Gastroesophageal sphincter (tissue), 4 donors: ENCODE results near the gene MBTPS1. TPM values are rescaled to one million over a fixed set of nuclear protein-coding genes. Genes with fewer than 3 reads are reported as not detected.

Experiments used
- ATAC-seq: fragments of 150-250 bp; one replicate; pipeline ENCODE4 v1.9.1; 2016; ENCODE audit warnings: mild to moderate bottlenecking, moderate library complexity
- H3K27ac ChIP-seq, 4 donors: fragments of 200-600 bp; sonication (generic) in 3 of 4; 1 replicate in 3 of 4; 2 replicates in 1 of 4; pipeline ENCODE4 v1.5.1; 2016 to 2019
- H3K27me3 ChIP-seq: fragments of 200-600 bp; sonication (generic); one replicate; pipeline ENCODE4 v1.5.1; 2019
- H3K36me3 ChIP-seq, 2 donors: fragments of 200-600 bp; sonication (generic); one replicate each; pipeline ENCODE4 v1.5.1; 2019; ENCODE audit warnings: control low read depth in 1 of 2
- H3K4me1 ChIP-seq, 3 donors: fragments of 200-600 bp; sonication (generic); 1 replicate in 2 of 3; 2 replicates in 1 of 3; pipeline ENCODE4 v1.5.1; 2016 to 2019; ENCODE audit warnings: control low read depth in 2 of 3
- H3K4me3 ChIP-seq, 2 donors: fragments of 200-600 bp; sonication (generic); one replicate each; pipeline ENCODE4 v1.5.1; 2019; ENCODE audit warnings: mild to moderate bottlenecking in 1 of 2, moderate library complexity in 1 of 2
- H3K9me3 ChIP-seq, 3 donors: fragments of 200-600 bp; sonication (generic); one replicate each; pipeline ENCODE4 v1.5.1; 2017 to 2019; ENCODE audit warnings: control low read depth in 2 of 3
- EP300 ChIP-seq: sonication (generic); formaldehyde crosslinking; IDR thresholded peaks from one replicate; pipeline ENCODE4 v1.6.1; 2017; ENCODE audit warnings: antibody characterized with exemption, mild to moderate bottlenecking
- POLR2A ChIP-seq, 2 donors: fragments of 450-650 bp; IDR thresholded peaks; one replicate each; pipeline ENCODE4 v1.6.1; 2017; ENCODE audit warnings: antibody characterized with exemption in 2 of 2, mild to moderate bottlenecking in 2 of 2, moderate library complexity in 1 of 2
- POLR2AphosphoS5 ChIP-seq: sonication (generic); formaldehyde crosslinking; IDR thresholded peaks from one replicate; pipeline ENCODE4 v1.6.1; 2017; ENCODE audit warnings: antibody characterized with exemption
- WGBS, 2 donors: methylation state at CpG; one replicate each; pipeline ENCODE4 v1.1.5; 2018; ENCODE audit warnings: low coverage in 1 of 2; 5-methylcytosine and 5-hydroxymethylcytosine counted together
- total RNA-seq, 4 donors: library from RNA; depleted of rRNA; stranded (reverse); fragments of >200 nt; gene quantifications; one replicate each; pipeline ENCODE4 v1.1.0, GENCODE V29; 2016
- TF ChIP-seq, protein P1 (sequence below), 4 experiments: fragments of 200-600 bp in 2 of 4; fragments of 450-650 bp in 2 of 4; sonication (generic) in 1 of 4; IDR thresholded peaks; one replicate each; pipeline ENCODE4 v1.5.1; 2017 to 2019; ENCODE audit warnings: antibody characterized with exemption in 4 of 4, mild to moderate bottlenecking in 2 of 4, moderate library complexity in 2 of 4

MBTPS1 gene
- total RNA-seq, 4 donors from 2014 or later = 84.0 to 98.6 (median 90.9) TPM

GRCh38 chr16:84087466-84088151 lies 29.1 kb downstream of the MBTPS1 start:
- TF ChIP-seq, protein P1, sequence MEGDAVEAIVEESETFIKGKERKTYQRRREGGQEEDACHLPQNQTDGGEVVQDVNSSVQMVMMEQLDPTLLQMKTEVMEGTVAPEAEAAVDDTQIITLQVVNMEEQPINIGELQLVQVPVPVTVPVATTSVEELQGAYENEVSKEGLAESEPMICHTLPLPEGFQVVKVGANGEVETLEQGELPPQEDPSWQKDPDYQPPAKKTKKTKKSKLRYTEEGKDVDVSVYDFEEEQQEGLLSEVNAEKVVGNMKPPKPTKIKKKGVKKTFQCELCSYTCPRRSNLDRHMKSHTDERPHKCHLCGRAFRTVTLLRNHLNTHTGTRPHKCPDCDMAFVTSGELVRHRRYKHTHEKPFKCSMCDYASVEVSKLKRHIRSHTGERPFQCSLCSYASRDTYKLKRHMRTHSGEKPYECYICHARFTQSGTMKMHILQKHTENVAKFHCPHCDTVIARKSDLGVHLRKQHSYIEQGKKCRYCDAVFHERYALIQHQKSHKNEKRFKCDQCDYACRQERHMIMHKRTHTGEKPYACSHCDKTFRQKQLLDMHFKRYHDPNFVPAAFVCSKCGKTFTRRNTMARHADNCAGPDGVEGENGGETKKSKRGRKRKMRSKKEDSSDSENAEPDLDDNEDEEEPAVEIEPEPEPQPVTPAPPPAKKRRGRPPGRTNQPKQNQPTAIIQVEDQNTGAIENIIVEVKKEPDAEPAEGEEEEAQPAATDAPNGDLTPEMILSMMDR (IDR thresholded peaks at IDR 0.05) = no peak
- TF ChIP-seq POLR2A (IDR thresholded peaks at IDR 0.05) = no peak
- no peak for TF ChIP-seq EP300
- TF ChIP-seq POLR2AphosphoS5 = no peak
- peaks cover 0 to 98% of the 10 kb centered on the region in 2 donors for H3K36me3 ChIP-seq
- H3K9me3 ChIP-seq = no peaks in the 10 kb centered on the region
- ATAC-seq = no peak
- peaks cover 0 to 8% (median 0%) of the 10 kb centered on the region in 3 donors for H3K4me1 ChIP-seq
- H3K4me3 ChIP-seq = no peak overlapping the region
- no peak overlapping the region for H3K27ac ChIP-seq
- H3K27me3 ChIP-seq = no peaks in the 10 kb centered on the region
- WGBS, 2 donors = 79% methylated on average over 10 to 11 of the region's 11 CpGs

GRCh38 chr16:84087001-84087400 lies 29.7 kb downstream of the MBTPS1 start:
- H3K4me1 ChIP-seq = peaks cover 0 to 8% (median 0%) of the 10 kb centered on the region in 3 donors
- H3K9me3 ChIP-seq = no peaks in the 10 kb centered on the region
- peaks cover 0 to 98% of the 10 kb centered on the region in 2 donors for H3K36me3 ChIP-seq
- no peak for TF ChIP-seq EP300
- no peak for TF ChIP-seq POLR2A (IDR thresholded peaks at IDR 0.05)
- TF ChIP-seq POLR2AphosphoS5 = no peak
- TF ChIP-seq, protein P1 (IDR thresholded peaks at IDR 0.05) = no peak
- H3K27ac ChIP-seq = no peak overlapping the region
- WGBS, 2 donors = 83 to 100% methylated on average over 3 to 4 of the region's 12 CpGs
- H3K27me3 ChIP-seq = no peaks in the 10 kb centered on the region
- H3K4me3 ChIP-seq = no peak overlapping the region
- ATAC-seq = no peak

DNA sequence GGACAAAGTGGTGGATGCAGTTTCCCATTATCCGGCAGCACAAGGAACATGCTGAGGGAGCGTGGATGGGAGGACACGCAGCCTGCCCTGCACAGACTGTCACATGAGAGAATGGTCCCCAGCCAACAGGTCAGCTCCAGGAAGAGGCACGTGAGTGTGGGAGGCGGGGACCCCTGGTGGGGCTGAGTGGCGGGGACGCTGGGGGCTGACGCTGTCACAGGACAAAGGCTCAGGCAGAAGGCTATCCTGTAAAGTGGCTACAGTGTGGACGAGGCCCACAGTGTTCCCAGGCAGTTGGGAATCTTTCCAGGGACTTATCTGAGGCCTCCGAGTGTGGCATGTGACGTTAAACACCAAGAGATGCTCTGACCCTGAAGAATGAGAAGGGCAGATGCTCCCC lies 30.4 kb downstream of the MBTPS1 start:
- TF ChIP-seq POLR2AphosphoS5 (no peak), POLR2A (IDR thresholded peaks at IDR 0.05) (no peak), EP300 (no peak)
- TF ChIP-seq, protein P1 (IDR thresholded peaks at IDR 0.05) = no peak
- ATAC-seq = no peak
- H3K27ac ChIP-seq = no peak overlapping the region
- no peaks in the 10 kb centered on the region for H3K9me3 ChIP-seq
- peaks cover 0 to 8% (median 0%) of the 10 kb centered on the region in 3 donors for H3K4me1 ChIP-seq
- WGBS, 2 donors = 37 to 79% methylated on average over 3 of the region's 11 CpGs
- H3K27me3 ChIP-seq = no peaks in the 10 kb centered on the region
- H3K4me3 ChIP-seq = no peak overlapping the region
- peaks cover 0 to 98% of the 10 kb centered on the region in 2 donors for H3K36me3 ChIP-seq

GRCh38 chr16:84085773-84086172 lies 31.0 kb downstream of the MBTPS1 start:
- Histone ChIP-seq H3K27ac (no peak overlapping the region), H3K36me3 (peaks cover 0 to 98% of the 10 kb centered on the region in 2 donors), H3K4me1 (peaks cover 0 to 8% (median 0%) of the 10 kb centered on the region in 3 donors), H3K27me3 (no peaks in the 10 kb centered on the region), H3K9me3 (no peaks in the 10 kb centered on the region), H3K4me3 (no peak overlapping the region)
- 54 to 75% methylated on average over 6 of the region's 6 CpGs for WGBS, 2 donors
- no peak for ATAC-seq
- TF ChIP-seq EP300 (no peak), POLR2A (IDR thresholded peaks at IDR 0.05) (no peak), POLR2AphosphoS5 (no peak)
- TF ChIP-seq, protein P1 (IDR thresholded peaks at IDR 0.05) = no peak

GRCh38 chr16:84085271-84085667 lies 31.5 kb downstream of the MBTPS1 start:
- Histone ChIP-seq H3K27me3 (no peaks in the 10 kb centered on the region), H3K9me3 (no peaks in the 10 kb centered on the region), H3K27ac (no peak overlapping the region), H3K4me3 (no peak overlapping the region), H3K4me1 (peaks cover 0 to 8% (median 0%) of the 10 kb centered on the region in 3 donors), H3K36me3 (peaks cover 0 to 98% of the 10 kb centered on the region in 2 donors)
- TF ChIP-seq, protein P1 (IDR thresholded peaks at IDR 0.05) = no peak
- TF ChIP-seq EP300 = no peak
- TF ChIP-seq POLR2A (IDR thresholded peaks at IDR 0.05) = no peak
- TF ChIP-seq POLR2AphosphoS5 = no peak
- no peak for ATAC-seq
- WGBS, 2 donors = 92 to 100% methylated on average over 2 to 8 of the region's 8 CpGs
